Fibroblast of mammary gland (primary cell): ENCODE data around the gene CACFD1.
A peak's percentile ranks its signal among the peaks of the same experiment; 100 is the strongest.

Source experiments
- DNase-seq: peaks from one replicate; pipeline ENCODE4 v3.0.0-alpha.2; 2010; ENCODE audit warnings: low read depth
- H3K4me3 ChIP-seq: 2 replicates; pipeline ENCODE4 v1.5.1; 2011; ENCODE audit warnings: low read depth, mild to moderate bottlenecking, low read length, moderate library complexity; ENCODE audit not compliant: control insufficient read depth
- CTCF ChIP-seq: conservative IDR thresholded peaks from 2 replicates; pipeline ENCODE4 v1.5.1; 2011; ENCODE audit warnings: low read depth, low read length, inconsistent platforms; ENCODE audit not compliant: control insufficient read depth, insufficient read depth

Gene CACFD1

GRCh38 chr9:133428617-133429101 is 31.1 kb upstream of the CACFD1 start:
- no peak overlapping the region for H3K4me3 ChIP-seq
- no peak for DNase-seq
- no peak for TF ChIP-seq CTCF

GRCh38 chr9:133429214-133429613 is 30.6 kb upstream of the CACFD1 start:
- no peak for DNase-seq
- no peak for TF ChIP-seq CTCF
- no peak overlapping the region for H3K4me3 ChIP-seq

GRCh38 chr9:133429641-133430161 is 30.1 kb upstream of the CACFD1 start:
- TF ChIP-seq CTCF, result peak; percentile 23
- no peak for DNase-seq
- H3K4me3 ChIP-seq, result no peak overlapping the region

- no peak for DNase-seq
- no peak for TF ChIP-seq CTCF
Measured at GRCh38 chr9:133430244-133430643, 29.5 kb upstream of the CACFD1 start.

GRCh38 chr9:133433351-133433843 is 26.4 kb upstream of the CACFD1 start:
- DNase-seq, result no peak

More at GRCh38 chr9:133430244-133430643, 29.5 kb upstream of the CACFD1 start:
- no peak overlapping the region for H3K4me3 ChIP-seq

GRCh38 chr9:133436681-133437080 is 23.1 kb upstream of the CACFD1 start:
- no peak for TF ChIP-seq CTCF
- no peak overlapping the region for H3K4me3 ChIP-seq
- no peak for DNase-seq

More at GRCh38 chr9:133433351-133433843, 26.4 kb upstream of the CACFD1 start:
- H3K4me3 ChIP-seq, result no peak overlapping the region
- no peak for TF ChIP-seq CTCF
